H9 (cell line): Measurements from ENCODE around the gene EHD1. TPM values are rescaled to one million over a fixed set of nuclear protein-coding genes. Genes with fewer than 3 reads are reported as not detected.

ENCODE experiments used
- DNase-seq: peaks from one replicate; pipeline ENCODE4 v3.0.0-alpha.2; 2017
- H2AFZ ChIP-seq: one replicate; pipeline ENCODE4 v1.6.1; 2013; ENCODE audit warnings: mild to moderate bottlenecking, low read length, control low read depth, moderate library complexity
- H2AK5ac ChIP-seq: 2 replicates; pipeline ENCODE4 v1.6.1; 2013; ENCODE audit warnings: low read length, control low read depth, mixed read lengths; ENCODE audit not compliant: insufficient read length
- H2BK120ac ChIP-seq: one replicate; pipeline ENCODE4 v1.6.1; 2013; ENCODE audit warnings: low read depth, mild to moderate bottlenecking, low read length, control low read depth, inconsistent platforms; ENCODE audit not compliant: poor library complexity, severe bottlenecking
- H2BK12ac ChIP-seq: 2 replicates; pipeline ENCODE4 v1.6.1; 2013; ENCODE audit warnings: low read length, control low read depth, mixed read lengths, low read depth; ENCODE audit not compliant: insufficient read length
- H2BK15ac ChIP-seq: 2 replicates; pipeline ENCODE4 v1.6.1; 2013; ENCODE audit warnings: low read depth, low read length, control low read depth
- H2BK20ac ChIP-seq: one replicate; pipeline ENCODE4 v1.6.1; 2013; ENCODE audit warnings: low read depth, mild to moderate bottlenecking, low read length, control low read depth, inconsistent platforms; ENCODE audit not compliant: poor library complexity, severe bottlenecking
- H2BK5ac ChIP-seq: 2 replicates; pipeline ENCODE4 v1.6.1; 2013; ENCODE audit warnings: low read length, control low read depth, mixed read lengths; ENCODE audit not compliant: insufficient read length
- H3K14ac ChIP-seq: 2 replicates; pipeline ENCODE4 v1.6.1; 2013; ENCODE audit warnings: low read length, control low read depth; ENCODE audit not compliant: insufficient read depth
- H3K18ac ChIP-seq: 2 replicates; pipeline ENCODE4 v1.6.1; 2013; ENCODE audit warnings: low read depth, mild to moderate bottlenecking, mixed read lengths, low read length, control low read depth; ENCODE audit not compliant: insufficient read length
- H3K23ac ChIP-seq: 2 replicates; pipeline ENCODE4 v1.6.1; 2013; ENCODE audit warnings: low read length, control low read depth, mixed read lengths, low read depth; ENCODE audit not compliant: insufficient read length
- H3K23me2 ChIP-seq: 2 replicates; pipeline ENCODE4 v1.6.1; 2013; ENCODE audit warnings: low read depth, mild to moderate bottlenecking, mixed read lengths, low read length, control low read depth; ENCODE audit not compliant: insufficient read length, poor library complexity, severe bottlenecking
- H3K27ac ChIP-seq: 2 replicates; pipeline ENCODE4 v1.5.1; 2013; ENCODE audit warnings: low read length, control low read depth, mixed read lengths, low read depth; ENCODE audit not compliant: insufficient read length
- H3K27me3 ChIP-seq: 2 replicates; pipeline ENCODE4 v1.6.1; 2013; ENCODE audit warnings: low read length, control low read depth, inconsistent platforms; ENCODE audit not compliant: insufficient read depth
- H3K4ac ChIP-seq: 2 replicates; pipeline ENCODE4 v1.6.1; 2013; ENCODE audit warnings: low read depth, mild to moderate bottlenecking, control low read depth, inconsistent platforms, low read length, moderate library complexity
- H3K4me1 ChIP-seq: 2 replicates; pipeline ENCODE4 v1.6.1; 2013; ENCODE audit warnings: low read length, control low read depth, inconsistent platforms; ENCODE audit not compliant: insufficient read depth
- H3K4me2 ChIP-seq: 2 replicates; pipeline ENCODE4 v1.6.1; 2013; ENCODE audit warnings: low read length, control low read depth, mixed read lengths; ENCODE audit not compliant: insufficient read length, insufficient read depth
- H3K56ac ChIP-seq: 2 replicates; pipeline ENCODE4 v1.6.1; 2013; ENCODE audit warnings: low read depth, mild to moderate bottlenecking, mixed read lengths, low read length, control low read depth; ENCODE audit not compliant: insufficient read length
- H3K79me1 ChIP-seq: 2 replicates; pipeline ENCODE4 v1.6.1; 2013; ENCODE audit warnings: low read depth, mild to moderate bottlenecking, moderate library complexity, low read length, control low read depth, inconsistent platforms; ENCODE audit not compliant: insufficient read depth, poor library complexity, severe bottlenecking
- H3K79me2 ChIP-seq: 2 replicates; pipeline ENCODE4 v1.6.1; 2013; ENCODE audit warnings: low read length, control low read depth, inconsistent platforms; ENCODE audit not compliant: insufficient read depth
- H3K9ac ChIP-seq: 2 replicates; pipeline ENCODE4 v1.6.1; 2013; ENCODE audit warnings: low read length, control low read depth, mixed read lengths; ENCODE audit not compliant: insufficient read length; ENCODE audit errors: extremely low read depth
- H3K9me3 ChIP-seq: one replicate; pipeline ENCODE4 v1.6.1; 2013; ENCODE audit warnings: low read depth, low read length, inconsistent platforms; ENCODE audit not compliant: control insufficient read depth
- H3T11ph ChIP-seq: one replicate; pipeline ENCODE4 v1.6.1; 2013; ENCODE audit warnings: mild to moderate bottlenecking, low read length, control low read depth, inconsistent platforms
- H4K20me1 ChIP-seq: one replicate; pipeline ENCODE4 v1.6.1; 2013; ENCODE audit not compliant: control insufficient read depth, insufficient read length, insufficient read depth
- H4K5ac ChIP-seq: 2 replicates; pipeline ENCODE4 v1.6.1; 2013; ENCODE audit warnings: low read depth, mild to moderate bottlenecking, mixed read lengths, low read length, control low read depth; ENCODE audit not compliant: insufficient read length
- H4K8ac ChIP-seq: replicated peaks from 2 replicates; pipeline ENCODE4 v1.6.1; 2013; ENCODE audit warnings: low read length, control low read depth, mixed read lengths, low read depth; ENCODE audit not compliant: insufficient read length
- H4K91ac ChIP-seq: 2 replicates; pipeline ENCODE4 v1.6.1; 2013; ENCODE audit warnings: low read depth, mild to moderate bottlenecking, moderate library complexity, mixed read lengths, low read length, control low read depth; ENCODE audit not compliant: insufficient read length
- H3K27ac Mint-ChIP-seq, 3 experiments: 2 replicates in 2 of 3; 3 replicates in 1 of 3; pipeline ENCODE4 v1.8.0; 2020 to 2021; ENCODE audit warnings: mixed read lengths in 3 of 3, mild to moderate bottlenecking in 1 of 3, moderate library complexity in 1 of 3
- H3K27me3 Mint-ChIP-seq: 2 replicates; pipeline ENCODE4 v1.8.0; 2021; ENCODE audit warnings: low read depth, mild to moderate bottlenecking, moderate library complexity, mixed read lengths
- H3K36me3 Mint-ChIP-seq, 3 experiments: 2 replicates in 2 of 3; 3 replicates in 1 of 3; pipeline ENCODE4 v1.8.0; 2020 to 2021; ENCODE audit warnings: low read depth in 3 of 3, mixed read lengths in 3 of 3; ENCODE audit not compliant: insufficient read depth in 1 of 3
- H3K4me1 Mint-ChIP-seq, 2 experiments: 2 replicates each; pipeline ENCODE4 v1.8.0; 2020; ENCODE audit warnings: mixed read lengths in 2 of 2
- H3K4me3 Mint-ChIP-seq, 2 experiments: 2 replicates in 1 of 2; 3 replicates in 1 of 2; pipeline ENCODE4 v1.8.0; 2020 to 2021; ENCODE audit warnings: mild to moderate bottlenecking in 2 of 2, mixed read lengths in 2 of 2, moderate library complexity in 1 of 2
- H3K9me3 Mint-ChIP-seq, 2 experiments: 2 replicates in 1 of 2; 3 replicates in 1 of 2; pipeline ENCODE4 v1.8.0; 2020; ENCODE audit warnings: mild to moderate bottlenecking in 2 of 2, mixed read lengths in 2 of 2, moderate library complexity in 1 of 2
- CTCF ChIP-seq: fragments of 200-600 bp; sonication (generic); conservative IDR thresholded peaks from 3 replicates; pipeline ENCODE4 v1.8.0; 2021; ENCODE audit warnings: antibody characterized with exemption, mild to moderate bottlenecking
- WGBS: extraction: QIAGEN DNeasy Blood & Tissue Kit; methylation state at CpG from one replicate; pipeline ENCODE4 v1.1.7; 2013; ENCODE audit warnings: missing lambda C conversion rate, low lambda C conversion rate, mixed read lengths; ENCODE audit not compliant: insufficient read length; ENCODE audit errors: extremely low coverage; 5-methylcytosine and 5-hydroxymethylcytosine counted together
- total RNA-seq: library from RNA; stranded (reverse); gene quantifications from 2 replicates; pipeline ENCODE4 v1.2.1, GENCODE V29; 2021

Gene EHD1
- total RNA-seq, 1 experiment from 2014 or later = 31.0 TPM

- H3K18ac ChIP-seq = no peak overlapping the region
- 0 out of 7 replicates have a peak overlapping the region, but pooled peaks of 1 of the 3 experiments have one; percentile 58 for H3K27ac Mint-ChIP-seq
- no peak overlapping the region for H3K4ac ChIP-seq
- H3K4me1 ChIP-seq = no peaks in the 10 kb centered on the region
- no peak for TF ChIP-seq CTCF
- H3K23me2 ChIP-seq = no peaks in the 10 kb centered on the region
- H3K4me3 Mint-ChIP-seq = no peak overlapping the region
- no peaks in the 10 kb centered on the region for H3K27me3 ChIP-seq
- no peak overlapping the region for H3K14ac ChIP-seq
- H4K91ac ChIP-seq = no peak overlapping the region
- no peaks in the 10 kb centered on the region for H3K9me3 ChIP-seq
- no peak overlapping the region for H2BK15ac ChIP-seq
- H3K56ac ChIP-seq = no peak overlapping the region
- H4K5ac ChIP-seq = no peak overlapping the region
- peaks cover 0 to 4% of the 10 kb centered on the region in 2 experiments; a peak in 2 of 4 replicates for H3K4me1 Mint-ChIP-seq
- no peaks in the 10 kb centered on the region for H3K27me3 Mint-ChIP-seq
- no peaks in the 10 kb centered on the region for H4K20me1 ChIP-seq
- no peak overlapping the region for H2BK5ac ChIP-seq
- peaks cover 4 to 14% (median 8%) of the 10 kb centered on the region in 3 experiments; a peak in 6 of 7 replicates for H3K36me3 Mint-ChIP-seq
- H3K23ac ChIP-seq = no peak overlapping the region
- no peak overlapping the region for H2BK20ac ChIP-seq
- WGBS = no CpG with 5 or more reads among the region's 20 CpGs
- DNase-seq = no peak
- no peaks in the 10 kb centered on the region for H3K79me1 ChIP-seq
- H2AK5ac ChIP-seq = no peak overlapping the region
- no peak overlapping the region for H3K27ac ChIP-seq
- H3K9me3 Mint-ChIP-seq = no peaks in the 10 kb centered on the region
- H2BK12ac ChIP-seq = no peak overlapping the region
- H3K4me2 ChIP-seq = no peak overlapping the region
- H2BK120ac ChIP-seq = no peak overlapping the region
- H2AFZ ChIP-seq = no peak overlapping the region
- H3K79me2 ChIP-seq = no peaks in the 10 kb centered on the region
- H3K9ac ChIP-seq = no peak overlapping the region
- no peak overlapping the region for H4K8ac ChIP-seq
- H3T11ph ChIP-seq = no peak overlapping the region
Measured at GRCh38 chr11:64870893-64871466, 7.4 kb downstream of the EHD1 start.
